EH (cell line): ENCODE results near the gene GBE1.
"Not testable (repeated sequence)": the region's sequence is repeated elsewhere in the genome, so short reads cannot be mapped to it uniquely, and the experiment has no call there.

Experiments
- DNase-seq: peaks from one replicate; pipeline ENCODE4 v3.0.0-alpha.2; 2015; ENCODE audit warnings: low read depth

The GBE1 gene

DNA sequence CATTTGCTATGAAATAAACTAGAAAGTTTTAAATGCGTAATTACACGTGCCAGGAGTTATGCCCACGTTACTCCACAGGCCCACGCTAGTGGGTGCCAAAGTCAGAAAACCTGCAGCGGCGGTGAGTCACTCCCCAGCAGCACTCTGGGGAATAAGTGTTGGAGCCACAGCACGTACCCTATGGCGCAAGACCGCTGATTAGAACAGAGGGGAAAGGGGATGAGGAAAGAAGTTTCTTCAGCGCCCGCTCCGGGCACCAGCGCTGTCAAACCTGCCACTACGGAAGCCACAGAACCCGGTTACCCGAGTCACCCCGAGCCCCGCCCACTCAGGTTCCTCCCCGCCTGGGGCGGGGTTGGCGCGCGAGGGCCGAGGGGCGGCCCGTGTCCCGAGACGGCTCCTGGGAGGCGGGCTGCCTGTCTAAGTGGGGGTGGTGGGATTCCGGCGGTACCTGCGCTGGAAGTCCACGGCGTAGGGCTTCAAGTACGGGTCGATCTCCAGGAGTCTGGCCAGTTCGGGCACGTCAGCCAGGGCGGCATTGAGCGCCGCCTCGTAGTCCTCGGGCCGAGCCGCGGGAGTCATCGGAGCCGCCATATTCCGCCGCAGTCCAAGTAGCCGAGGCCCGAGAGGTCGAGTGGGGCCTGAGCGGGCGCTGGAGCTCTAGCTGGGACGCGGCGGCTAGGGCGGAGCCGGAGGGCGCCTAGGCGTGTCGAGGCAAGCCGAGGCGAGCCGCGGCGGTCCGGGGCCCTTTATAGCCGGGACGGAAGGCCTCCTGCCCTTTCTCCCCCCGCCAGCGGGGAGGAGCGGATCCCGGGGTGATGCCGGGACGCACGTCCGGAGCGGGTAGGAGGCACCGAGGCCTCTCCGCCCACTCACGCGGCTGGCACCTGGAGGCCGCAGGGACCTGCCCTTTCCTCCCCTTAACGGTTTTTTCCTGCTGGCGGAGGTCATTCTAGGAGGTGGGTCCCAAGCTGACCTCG lies at the start of gene GBE1:
GBE1 (minus strand) TSS at position 722 of the 980 bp plus-strand sequence; CDS start at position 594, 128 bp downstream.
- DNase-seq, result peak; percentile 97

DNA sequence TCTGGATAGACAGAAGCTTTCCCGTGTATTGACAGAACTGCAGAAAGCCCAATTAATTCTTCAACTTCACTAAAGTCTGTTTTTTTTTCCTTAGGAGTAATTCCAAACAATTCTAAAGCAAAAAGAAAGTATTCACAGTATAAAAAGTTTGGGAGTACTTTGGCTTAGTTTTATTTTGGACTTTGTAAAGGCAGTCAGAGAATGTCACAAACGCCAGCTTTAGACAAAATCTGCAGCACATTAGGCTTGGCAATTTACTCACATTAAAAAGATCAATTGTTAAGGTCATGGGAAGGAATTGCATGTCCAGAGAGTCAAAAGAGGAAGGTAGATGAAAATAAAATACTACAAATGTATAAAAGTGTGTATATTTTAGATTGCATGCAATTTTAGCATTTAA lies 47.5 kb upstream of the GBE1 start:
- no peak for DNase-seq

GRCh38 chr3:81799403-81799802 lies 38.0 kb upstream of the GBE1 start:
- peak; percentile 9 for DNase-seq

GRCh38 chr3:81793410-81793809 lies 32.0 kb upstream of the GBE1 start:
- no peak for DNase-seq

- DNase-seq, result no peak
These were observed 28.7 kb upstream of the GBE1 start for GRCh38 chr3:81790117-81790516.

DNA sequence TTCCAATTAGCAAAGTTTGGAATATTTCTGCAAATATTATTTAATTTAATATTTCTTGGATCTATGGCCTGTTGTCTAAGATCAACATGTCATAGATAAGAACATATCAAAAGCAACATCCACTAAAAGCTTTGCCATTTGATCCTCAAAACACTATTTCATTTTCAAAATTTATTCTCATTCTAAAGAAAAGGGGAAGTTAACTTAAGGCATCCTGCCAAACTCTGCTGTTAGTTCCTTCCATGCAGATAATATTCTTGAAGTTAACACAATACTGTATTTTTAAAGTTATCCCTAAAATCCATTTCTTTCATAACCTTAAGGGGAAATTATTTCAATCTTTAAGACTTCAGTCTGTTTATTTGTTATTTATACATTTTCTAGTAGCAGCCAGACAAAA lies 28.2 kb upstream of the GBE1 start:
- no peak for DNase-seq

- no peak for DNase-seq
These were observed 27.2 kb upstream of the GBE1 start for GRCh38 chr3:81788610-81789009.

DNA sequence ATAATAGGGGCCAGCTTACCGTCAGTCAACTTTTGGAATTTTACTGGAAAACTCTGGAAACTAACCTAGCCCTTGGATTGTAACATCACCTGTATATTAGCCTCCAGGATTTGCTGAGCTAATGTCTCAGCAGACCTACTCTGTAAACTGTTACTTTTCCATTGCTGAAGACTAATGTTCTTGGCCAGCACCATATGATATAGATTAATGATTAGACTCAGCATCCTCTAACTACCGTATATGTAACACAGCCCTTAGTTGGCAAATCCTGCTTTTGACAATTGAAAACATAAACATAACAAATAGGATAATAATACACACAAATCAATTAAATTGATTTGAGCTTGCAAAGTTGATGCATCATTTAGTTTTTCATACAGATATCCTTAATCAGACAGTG lies 26.6 kb upstream of the GBE1 start:
- DNase-seq, result no peak

- DNase-seq, result no peak
These were observed 21.1 kb upstream of the GBE1 start for GRCh38 chr3:81782585-81782984.

DNA sequence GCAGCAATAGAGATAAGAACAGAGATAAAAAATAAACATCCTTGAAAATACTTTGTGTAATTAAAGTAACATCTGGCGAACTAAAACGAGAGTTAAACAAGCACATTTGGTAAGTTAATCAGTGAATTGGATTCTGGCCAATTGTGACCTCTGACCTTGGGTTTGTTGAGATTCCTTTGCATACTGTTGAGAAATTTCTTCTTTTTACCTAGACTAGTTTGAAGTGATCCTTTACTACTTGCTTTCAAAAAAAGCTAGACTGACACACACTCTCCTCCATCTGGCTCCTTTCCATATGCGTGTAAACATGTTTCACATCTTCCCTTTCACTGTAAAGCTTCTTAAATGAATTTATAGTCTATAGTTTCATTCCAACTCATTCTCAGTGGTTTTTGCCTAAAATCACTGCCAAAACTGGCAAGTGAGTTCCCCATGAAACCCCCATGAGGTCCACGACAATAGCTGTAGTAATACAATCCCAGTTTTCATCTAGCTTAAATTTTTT lies 17.3 kb upstream of the GBE1 start:
- peak; percentile 29 for DNase-seq

- no peak for DNase-seq
These were observed 15.2 kb upstream of the GBE1 start for GRCh38 chr3:81776643-81777042.

- no peak for DNase-seq
These were observed 9.3 kb upstream of the GBE1 start for GRCh38 chr3:81770710-81771109.

- DNase-seq, result peak; percentile 28
These were observed 7.9 kb upstream of the GBE1 start for GRCh38 chr3:81769299-81769698.

- DNase-seq, result not testable (repeated sequence)
These were observed 5.9 kb upstream of the GBE1 start for GRCh38 chr3:81767250-81767859.

DNA sequence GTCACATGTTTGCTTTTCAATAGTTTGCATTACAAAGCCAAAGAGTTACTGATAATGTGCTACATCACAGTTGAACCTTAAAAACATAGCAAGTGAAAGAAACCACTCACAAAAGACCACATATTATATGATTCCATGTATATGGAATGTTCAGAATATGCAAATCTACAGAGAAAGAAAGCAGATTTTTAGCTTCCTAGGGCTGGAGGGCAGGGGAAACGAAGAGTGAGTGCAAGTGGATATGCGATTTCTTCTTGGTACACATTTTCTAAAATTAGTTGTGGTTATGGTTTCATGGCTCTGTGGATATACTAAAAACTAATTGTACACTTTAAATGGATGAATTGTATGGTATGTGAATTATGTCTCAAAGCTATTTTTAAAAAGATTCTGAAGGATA lies 4.0 kb upstream of the GBE1 start:
- DNase-seq, result peak; percentile 26

- peak; percentile 51 for DNase-seq
These were observed 3.2 kb upstream of the GBE1 start for GRCh38 chr3:81764665-81765064.

DNA sequence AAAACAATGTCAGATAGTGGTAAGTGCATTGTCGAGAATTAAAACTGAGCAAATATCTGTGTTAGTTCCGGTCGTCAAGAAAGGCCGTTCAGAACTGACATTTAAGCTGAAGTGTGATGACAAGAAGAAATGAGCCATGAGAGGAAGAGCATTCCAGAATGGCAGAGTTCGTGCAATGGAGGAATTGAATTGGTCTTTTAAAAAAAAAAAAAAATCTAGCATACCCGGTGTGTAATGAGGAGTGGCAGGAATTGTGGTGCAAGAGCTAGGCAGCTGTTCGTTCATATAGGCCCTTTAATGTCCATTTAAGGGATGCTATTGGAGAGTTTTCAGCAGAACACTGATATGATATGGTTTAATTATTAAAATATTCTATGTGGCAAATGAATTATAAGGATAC lies 2.6 kb upstream of the GBE1 start:
- no peak for DNase-seq

DNA sequence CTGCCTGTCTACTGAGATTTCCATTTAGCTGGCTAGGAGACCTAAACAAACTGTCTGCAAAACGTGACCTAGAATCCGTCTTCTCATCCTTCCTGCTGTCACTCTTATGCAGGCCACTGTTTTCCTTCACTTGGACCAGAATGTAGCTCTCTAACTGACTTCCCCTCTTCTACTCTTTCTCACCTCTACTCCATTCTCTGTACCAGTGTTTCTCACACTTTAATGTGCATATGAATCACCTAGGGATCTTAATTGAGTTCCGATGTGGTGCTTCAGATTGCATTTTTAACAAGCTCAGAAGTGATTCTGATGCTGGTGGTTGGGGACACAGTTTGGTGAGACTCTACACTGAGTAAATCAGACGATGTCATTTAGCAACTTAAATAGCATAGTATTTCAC lies 1.6 kb upstream of the GBE1 start:
- DNase-seq, result no peak

DNA sequence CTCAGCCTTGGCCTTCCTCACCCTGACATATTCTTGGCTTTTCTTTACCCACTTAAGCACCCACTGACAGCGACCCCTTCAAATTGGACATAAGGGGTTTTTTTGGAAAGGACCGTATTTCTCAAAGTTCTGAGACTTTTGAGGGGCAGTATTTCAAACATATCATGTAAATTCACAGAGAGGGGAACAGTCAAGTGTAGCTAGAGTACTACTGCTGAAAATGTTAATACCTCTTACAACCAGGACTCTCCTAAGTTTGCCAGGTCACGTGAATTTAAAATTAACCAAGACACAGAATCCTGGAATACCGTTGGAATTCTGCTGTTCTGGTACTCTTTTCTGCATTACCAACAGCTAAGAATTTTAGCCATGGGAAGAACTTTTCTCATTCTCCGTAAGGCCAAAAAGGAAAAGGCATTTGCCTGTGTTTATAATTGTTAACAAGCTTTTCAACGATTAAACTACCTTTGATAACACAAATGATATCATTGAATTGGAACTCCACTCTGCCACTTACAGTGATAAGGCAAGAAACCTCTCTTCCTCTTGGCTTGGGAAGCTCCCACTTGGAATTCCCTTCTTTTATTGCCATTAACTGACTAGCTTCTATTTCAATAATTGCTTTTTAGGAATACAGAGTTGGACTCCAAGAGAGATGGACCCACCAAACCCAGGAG lies 597 bp upstream of the GBE1 start:
- peak; percentile 9 for DNase-seq

DNA sequence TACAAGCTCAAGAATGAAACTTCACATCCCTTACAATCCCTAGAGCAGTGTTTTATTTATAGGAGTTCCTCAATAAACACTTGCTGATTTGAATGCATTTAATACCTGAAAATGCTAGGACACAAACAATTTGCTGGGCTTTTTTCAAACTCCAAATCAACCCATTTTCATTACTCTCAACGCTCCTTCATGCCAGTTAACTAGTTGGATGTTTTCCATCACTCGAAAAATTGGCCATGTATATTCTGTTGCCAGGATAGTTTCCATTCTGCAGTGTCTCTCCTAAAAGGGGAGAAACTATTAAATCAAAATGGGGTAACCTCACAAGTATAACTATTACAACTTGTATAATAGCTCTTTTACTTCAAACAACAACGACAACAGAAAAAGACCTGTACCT lies 1.2 kb downstream of the GBE1 start:
- peak; percentile 16 for DNase-seq

GRCh38 chr3:81758771-81759170 lies 2.7 kb downstream of the GBE1 start:
- DNase-seq, result not testable (repeated sequence)

DNA sequence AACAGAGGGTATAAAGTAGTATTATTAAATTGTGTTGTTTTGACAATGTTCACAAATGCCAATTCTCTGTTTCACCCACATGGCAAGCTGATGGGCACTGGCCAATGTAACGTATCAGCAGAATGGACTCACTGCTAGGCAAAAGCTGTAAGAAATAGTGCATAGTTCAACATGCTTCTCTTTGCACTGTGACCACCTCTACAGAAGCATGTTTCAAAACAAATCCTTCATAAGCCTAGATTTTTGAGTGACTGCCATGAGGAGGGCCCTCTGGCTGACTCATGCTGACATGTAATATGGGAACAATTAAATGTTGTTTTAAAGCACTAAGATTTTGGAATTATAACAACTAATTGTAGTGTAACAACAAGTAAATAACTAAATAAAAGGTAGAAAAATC lies 3.2 kb downstream of the GBE1 start:
- peak; percentile 85 for DNase-seq
